WTC11 (cell line): ENCODE data around the gene SRI. TPM values are rescaled to one million over a fixed set of nuclear protein-coding genes. Genes with fewer than 3 reads are reported as not detected.

ENCODE experiments used
- ATAC-seq: fragments of 200-7000 bp; cut with Tn5 transposase; 2 replicates; pipeline ENCODE4 v1.10.0; 2021; ENCODE audit warnings: mild to moderate bottlenecking, moderate library complexity
- CTCF ChIA-PET: fragments of 300-600 bp; sonication (Branson Sonifier 250); formaldehyde crosslinking; loops from one replicate; lab custom pipeline; 2021; ENCODE audit warnings: antibody characterized with exemption; lab: Charles Lee
- POLR2A ChIA-PET: fragments of 350-600 bp; sonication (Branson Sonifier 250); formaldehyde crosslinking; loops from one replicate; lab custom pipeline; 2021; ENCODE audit warnings: antibody characterized with exemption; lab: Charles Lee
- DNase-seq: peaks from one replicate; pipeline ENCODE4 v3.0.0; 2021; ENCODE audit warnings: low spot score
- H3K27ac Mint-ChIP-seq: 2 replicates; pipeline ENCODE4 v1.8.0; 2021; ENCODE audit warnings: mixed read lengths
- H3K27me3 Mint-ChIP-seq: 2 replicates; pipeline ENCODE4 v1.8.0; 2021; ENCODE audit warnings: low read depth, mild to moderate bottlenecking, moderate library complexity, mixed read lengths
- H3K36me3 Mint-ChIP-seq: 2 replicates; pipeline ENCODE4 v1.8.0; 2021; ENCODE audit warnings: mixed read lengths
- H3K4me1 Mint-ChIP-seq: 2 replicates; pipeline ENCODE4 v1.8.0; 2022; ENCODE audit warnings: mixed read lengths
- H3K4me3 Mint-ChIP-seq: 2 replicates; pipeline ENCODE4 v1.8.0; 2021; ENCODE audit warnings: mild to moderate bottlenecking, moderate library complexity, mixed read lengths
- H3K9me3 Mint-ChIP-seq: 2 replicates; pipeline ENCODE4 v1.8.0; 2021; ENCODE audit warnings: mixed read lengths
- AFF4 ChIP-seq: sonication (generic); formaldehyde crosslinking; IDR thresholded peaks from 2 replicates; pipeline ENCODE4 v1.8.1; 2023; ENCODE audit warnings: mild to moderate bottlenecking, missing genetic modification reagents, borderline replicate concordance
- ATF3 ChIP-seq: sonication (generic); formaldehyde crosslinking; conservative IDR thresholded peaks from 2 replicates; pipeline ENCODE4 v1.8.1; 2022; ENCODE audit warnings: mild to moderate bottlenecking, missing genetic modification reagents
- CTCF ChIP-seq: fragments of 200-600 bp; IDR thresholded peaks from 2 replicates; pipeline ENCODE4 v1.8.0; 2022; ENCODE audit warnings: antibody characterized with exemption
- E2F4 ChIP-seq: sonication (generic); formaldehyde crosslinking; IDR thresholded peaks from 2 replicates; pipeline ENCODE4 v1.8.1; 2022; ENCODE audit warnings: low read depth, mild to moderate bottlenecking, moderate library complexity, missing genetic modification reagents, borderline replicate concordance
- GTF2I ChIP-seq: fragments of 250-450 bp; sonication (Bioruptor Pico); conservative IDR thresholded peaks from 2 replicates; pipeline ENCODE4 v1.4.0; 2021; ENCODE audit warnings: mild to moderate bottlenecking
- HMGA2 ChIP-seq: fragments of 250-450 bp; sonication (Bioruptor Pico); IDR thresholded peaks from 2 replicates; pipeline ENCODE4 v1.4.0; 2021; ENCODE audit warnings: mild to moderate bottlenecking, moderate library complexity
- MAX ChIP-seq: sonication (generic); formaldehyde crosslinking; IDR thresholded peaks from 2 replicates; pipeline ENCODE4 v1.8.0; 2022; ENCODE audit warnings: mild to moderate bottlenecking, missing genetic modification reagents
- NR2C2 ChIP-seq: sonication (generic); formaldehyde crosslinking; IDR thresholded peaks from 2 replicates; pipeline ENCODE4 v1.8.0; 2022; ENCODE audit warnings: mild to moderate bottlenecking, missing genetic modification reagents
- PRDM15 ChIP-seq: sonication (generic); formaldehyde crosslinking; IDR thresholded peaks from 2 replicates; pipeline ENCODE4 v1.8.0; 2022; ENCODE audit warnings: missing genetic modification reagents
- RELA ChIP-seq: sonication (generic); formaldehyde crosslinking; IDR thresholded peaks from 2 replicates; pipeline ENCODE4 v1.8.1; 2022; ENCODE audit warnings: missing genetic modification reagents, mild to moderate bottlenecking, borderline replicate concordance
- ZNF281 ChIP-seq: sonication (generic); formaldehyde crosslinking; IDR thresholded peaks from 2 replicates; pipeline ENCODE4 v1.8.0; 2023; ENCODE audit warnings: mild to moderate bottlenecking, missing genetic modification reagents
- total RNA-seq: library from RNA; stranded (reverse); gene quantifications from 3 replicates; pipeline ENCODE4 v1.2.3, GENCODE V29; 2021

SRI gene
- total RNA-seq, 1 experiment from 2014 or later: 135 TPM

- TF ChIP-seq NR2C2 (CRISPR knock-in tag) (no peak), RELA (no peak), GTF2I (CRISPR knock-in tag) (no peak), E2F4 (CRISPR knock-in tag) (no peak)
These were observed 1.5 kb downstream of the SRI start (continued) for GRCh38 chr7:88218429-88218745.

GRCh38 chr7:88217675-88218428 lies 2.0 kb downstream of the SRI start:
- peak; percentile 22 for ATAC-seq
- POLR2A ChIA-PET: no interaction called here
- DNase-seq: no peak
- CTCF ChIA-PET: interaction anchor here (1.2 to 1.6 kb wide), 3 partner anchors 25 to 283 kb away, joined by 3 read pairs; no protein-coding TSS in a partner anchor
- peaks cover 55% of the 10 kb centered on the region for H3K4me1 Mint-ChIP-seq
- H3K9me3 Mint-ChIP-seq: no peaks in the 10 kb centered on the region
- peak overlapping the region; percentile 90 for H3K4me3 Mint-ChIP-seq
- H3K36me3 Mint-ChIP-seq: peaks cover 22% of the 10 kb centered on the region
- H3K27ac Mint-ChIP-seq: no peak overlapping the region; the same call in 1 of the 2 replicates
- TF ChIP-seq PRDM15 (CRISPR knock-in tag) (no peak), ATF3 (CRISPR knock-in tag) (no peak), CTCF (no peak), MAX (CRISPR knock-in tag) (no peak), HMGA2 (CRISPR knock-in tag) (no peak), ZNF281 (CRISPR knock-in tag) (no peak), AFF4 (CRISPR knock-in tag) (no peak)
- H3K27me3 Mint-ChIP-seq: no peaks in the 10 kb centered on the region
